ENCODE results near the gene TBL1XR1.

Gene TBL1XR1

DNA sequence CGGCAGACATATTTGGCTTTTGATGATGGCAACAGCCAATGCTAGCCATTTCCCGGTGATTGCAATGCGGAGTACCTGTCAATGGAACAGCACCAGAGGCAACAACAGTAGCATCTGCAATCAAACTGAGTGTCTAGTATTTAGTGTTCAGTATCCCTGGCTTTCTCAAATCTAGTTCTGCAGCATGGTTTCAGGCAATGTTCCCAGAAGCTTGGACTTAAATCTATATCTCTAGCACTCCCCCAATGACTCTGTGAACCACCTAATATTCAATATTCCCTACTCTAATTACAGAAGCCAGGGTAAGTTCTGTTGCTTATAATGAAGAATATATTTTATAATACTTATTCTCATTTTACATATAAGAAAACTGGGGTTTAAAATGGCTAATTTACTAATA lies 48.2 kb downstream of the TBL1XR1 start:
- TF ChIP-seq, protein P1, sequence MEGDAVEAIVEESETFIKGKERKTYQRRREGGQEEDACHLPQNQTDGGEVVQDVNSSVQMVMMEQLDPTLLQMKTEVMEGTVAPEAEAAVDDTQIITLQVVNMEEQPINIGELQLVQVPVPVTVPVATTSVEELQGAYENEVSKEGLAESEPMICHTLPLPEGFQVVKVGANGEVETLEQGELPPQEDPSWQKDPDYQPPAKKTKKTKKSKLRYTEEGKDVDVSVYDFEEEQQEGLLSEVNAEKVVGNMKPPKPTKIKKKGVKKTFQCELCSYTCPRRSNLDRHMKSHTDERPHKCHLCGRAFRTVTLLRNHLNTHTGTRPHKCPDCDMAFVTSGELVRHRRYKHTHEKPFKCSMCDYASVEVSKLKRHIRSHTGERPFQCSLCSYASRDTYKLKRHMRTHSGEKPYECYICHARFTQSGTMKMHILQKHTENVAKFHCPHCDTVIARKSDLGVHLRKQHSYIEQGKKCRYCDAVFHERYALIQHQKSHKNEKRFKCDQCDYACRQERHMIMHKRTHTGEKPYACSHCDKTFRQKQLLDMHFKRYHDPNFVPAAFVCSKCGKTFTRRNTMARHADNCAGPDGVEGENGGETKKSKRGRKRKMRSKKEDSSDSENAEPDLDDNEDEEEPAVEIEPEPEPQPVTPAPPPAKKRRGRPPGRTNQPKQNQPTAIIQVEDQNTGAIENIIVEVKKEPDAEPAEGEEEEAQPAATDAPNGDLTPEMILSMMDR (IDR thresholded peaks at IDR 0.05; ENCODE audit: insufficient read depth, missing control alignments) = no peak
- FAIRE-seq = no peak
- no peak for DNase-seq (ENCODE audit: insufficient read length, low spot score)

DNA sequence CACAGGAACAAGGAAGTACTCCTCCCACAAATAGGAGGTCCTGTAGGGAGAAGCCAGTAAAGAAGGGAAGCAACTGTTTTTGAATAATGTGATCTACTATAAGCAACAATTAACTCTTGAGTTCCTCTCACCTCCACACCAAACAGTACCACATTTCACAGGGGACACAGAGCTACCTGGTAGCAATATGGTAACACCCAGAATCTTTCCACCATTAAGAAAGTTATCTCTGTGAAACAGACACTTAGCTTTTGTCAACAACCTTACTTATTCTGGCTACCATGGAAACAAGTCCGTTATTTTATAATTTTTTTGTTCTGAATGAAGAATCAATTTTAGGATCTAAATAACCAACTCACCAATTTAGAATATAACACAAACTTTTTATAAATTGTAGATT lies 49.5 kb downstream of the TBL1XR1 start:
- FAIRE-seq = no peak

DNA sequence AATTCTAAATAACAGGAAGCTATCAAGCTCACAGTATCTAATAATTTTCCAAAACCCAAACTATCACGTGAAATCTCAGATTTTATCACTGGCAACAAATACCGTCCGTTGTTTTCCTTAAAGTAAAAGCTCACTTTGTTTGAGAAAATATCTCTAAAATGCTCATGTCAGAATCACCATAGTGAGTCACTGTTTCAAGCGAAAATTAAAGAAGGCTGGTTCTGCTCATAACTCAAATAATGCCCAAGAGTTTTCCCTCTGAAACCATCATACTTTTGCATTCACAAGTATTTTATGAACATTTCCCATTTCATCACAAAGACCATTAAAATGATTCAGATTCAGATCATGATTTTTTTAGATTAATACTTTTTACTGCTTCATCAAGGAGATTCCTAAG lies 50.6 kb downstream of the TBL1XR1 start:
- DNase-seq (ENCODE audit: insufficient read length, low spot score) (no peak), FAIRE-seq (no peak)
- TF ChIP-seq, protein P1 (IDR thresholded peaks at IDR 0.05; ENCODE audit: insufficient read depth, missing control alignments) = no peak

More for the DNA sequence above, 49.5 kb downstream of the TBL1XR1 start:
- TF ChIP-seq, protein P1 (IDR thresholded peaks at IDR 0.05; ENCODE audit: insufficient read depth, missing control alignments) = no peak
- DNase-seq (ENCODE audit: insufficient read length, low spot score) = no peak

DNA sequence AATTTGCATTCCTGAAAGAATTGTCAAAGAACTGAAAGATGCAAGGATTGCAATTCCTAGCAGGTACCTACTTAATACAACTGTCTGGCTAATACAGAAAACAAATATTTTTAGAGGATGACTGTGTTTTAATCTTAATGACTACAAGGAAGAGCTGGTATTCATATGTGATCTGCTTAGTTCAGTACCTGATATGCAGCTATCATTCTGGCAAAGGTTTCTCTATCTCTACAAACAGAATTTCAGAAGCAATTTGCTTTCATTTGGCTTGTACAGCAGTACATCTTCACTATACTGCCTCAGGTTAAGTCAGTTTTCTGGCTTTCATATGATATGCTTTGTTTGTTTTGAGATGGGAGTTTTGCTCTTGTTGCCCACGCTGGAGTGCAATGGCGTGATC lies 51.3 kb downstream of the TBL1XR1 start:
- DNase-seq (ENCODE audit: insufficient read length, low spot score) (no peak), FAIRE-seq (no peak)
- TF ChIP-seq, protein P1 (IDR thresholded peaks at IDR 0.05; ENCODE audit: insufficient read depth, missing control alignments) = no peak

DNA sequence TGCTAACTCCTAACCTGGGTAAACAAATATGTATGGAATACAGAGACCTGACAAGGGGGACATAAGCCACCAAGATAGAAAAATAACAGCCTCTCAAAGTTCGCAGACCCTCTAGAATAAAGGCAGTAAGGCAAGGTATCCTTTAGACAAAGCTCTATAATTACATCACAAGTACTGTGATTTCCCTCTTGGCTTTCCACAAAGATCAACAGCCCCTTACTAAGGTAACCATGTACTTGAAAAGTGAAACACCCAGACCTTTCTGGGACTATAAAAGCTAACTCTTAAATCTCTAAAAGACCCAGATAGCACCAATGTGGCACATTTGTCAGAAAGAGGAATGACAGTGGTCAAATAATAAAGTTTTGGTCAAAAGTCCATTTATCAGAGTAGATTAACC lies 51.9 kb downstream of the TBL1XR1 start:
- TF ChIP-seq, protein P1 (IDR thresholded peaks at IDR 0.05; ENCODE audit: insufficient read depth, missing control alignments) = no peak
- DNase-seq (ENCODE audit: insufficient read length, low spot score) (no peak), FAIRE-seq (no peak)

DNA sequence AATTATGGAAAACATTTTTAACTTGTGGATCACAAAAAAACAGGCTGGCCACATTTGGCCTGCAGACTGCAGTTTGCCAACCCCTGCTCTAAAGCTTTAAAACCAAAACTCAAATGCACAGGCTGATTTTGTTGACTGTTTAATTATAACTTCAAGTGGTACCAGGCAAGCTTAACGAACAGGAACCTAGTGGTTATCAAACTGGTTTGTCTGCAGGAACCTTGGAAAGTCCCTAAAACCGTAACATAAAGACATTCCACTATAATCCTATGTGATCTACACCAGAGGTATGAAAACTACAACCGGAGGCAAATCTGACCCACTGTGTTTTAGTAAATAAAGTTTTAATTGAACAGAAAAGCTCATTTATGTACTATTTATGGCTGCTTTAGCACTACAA lies 52.4 kb downstream of the TBL1XR1 start:
- DNase-seq (ENCODE audit: insufficient read length, low spot score) (no peak), FAIRE-seq (no peak)
- TF ChIP-seq, protein P1 (IDR thresholded peaks at IDR 0.05; ENCODE audit: insufficient read depth, missing control alignments) = no peak

DNA sequence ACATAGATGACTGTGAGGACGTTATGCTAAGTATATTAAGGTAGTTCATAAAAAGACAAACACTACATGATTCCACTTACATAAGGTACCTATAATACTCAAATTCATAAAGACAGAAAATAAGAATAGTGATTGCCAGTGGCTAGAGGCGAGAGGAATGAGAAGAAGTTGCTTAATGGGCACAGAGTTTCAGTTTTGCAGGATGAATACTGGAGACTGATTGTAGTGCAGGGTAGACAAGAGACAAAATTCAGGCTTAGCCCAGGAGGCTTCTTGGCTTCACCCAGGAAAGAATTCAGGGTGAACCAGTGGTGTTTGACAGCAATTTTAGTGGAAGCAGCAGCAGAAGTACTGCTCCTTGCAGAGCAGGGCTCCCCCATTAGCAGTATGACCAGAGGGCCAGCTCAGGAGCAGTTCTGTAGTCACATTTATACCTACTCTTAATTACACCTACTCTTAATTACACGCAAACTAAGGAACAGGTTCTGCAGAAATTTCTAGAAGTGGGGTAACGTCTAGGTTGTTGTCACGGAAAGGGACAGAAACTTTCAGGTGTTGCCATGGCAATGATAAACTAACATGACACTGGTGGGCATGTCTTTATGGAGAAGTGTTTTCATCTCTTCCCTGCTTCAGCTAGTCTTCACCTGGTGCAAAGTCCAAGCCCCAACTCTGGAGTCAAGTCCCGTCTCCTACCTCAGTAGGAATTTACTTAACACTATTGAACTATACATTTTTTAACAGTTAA lies 55.2 kb downstream of the TBL1XR1 start:
- FAIRE-seq = no peak
- DNase-seq (ENCODE audit: insufficient read length, low spot score) = no peak
- TF ChIP-seq, protein P1 (IDR thresholded peaks at IDR 0.05; ENCODE audit: insufficient read depth, missing control alignments) = no peak
